ENCODE data around the gene ITPR3. TPM values are rescaled to one million over a fixed set of nuclear protein-coding genes. Genes with fewer than 3 reads are reported as not detected.

ITPR3 gene
- polyA plus RNA-seq, 1 of the 3 experiments (the other 2 are of a cell fraction): 8.1 TPM

GRCh38 chr6:33621711-33622388 is 728 bp downstream of the ITPR3 start:
- H4K20me1 ChIP-seq (ENCODE audit: insufficient read depth): no peaks in the 10 kb centered on the region
- H3K27me3 ChIP-seq (ENCODE audit: insufficient read depth): no peaks in the 10 kb centered on the region
- H3K9ac ChIP-seq: peak overlapping the region; percentile 28; the same call in 1 of the 2 replicates
- CTCF ChIA-PET: interaction anchor here (0.8 to 3.3 kb wide), 9 partner anchors 10 to 433 kb away, joined by 3 to 18 read pairs (median 7); partner anchors contain the start of gene UQCC2
- H3K9me3 ChIP-seq: no peaks in the 10 kb centered on the region
- peak overlapping the region; percentile 57 to 58 for H3K4me3 ChIP-seq (ENCODE audit: low read depth in 2 of 2, low read length in 1 of 2)
- WGBS (ENCODE audit: low lambda C conversion rate): 68% methylated on average over 16 of the region's 39 CpGs
- H3F3A ChIP-seq (replicated peaks; ENCODE audit: insufficient read depth): peaks cover 6% of the 10 kb centered on the region
- peak overlapping the region; percentile 90 for H3K4me2 ChIP-seq
- no peak overlapping the region; a peak in 1 of 4 replicates for H3K27ac ChIP-seq (ENCODE audit: low read depth in 2 of 2, low read length in 1 of 2)
- DNase-seq: no peak
- POLR2A ChIA-PET: interaction anchor here (1.3 to 1.7 kb wide), 3 partner anchors 11 to 15 kb away, joined by 3 to 11 read pairs (median 7); no protein-coding TSS in a partner anchor
- no peak overlapping the region for H2AFZ ChIP-seq (ENCODE audit: low read depth)
- H3K79me2 ChIP-seq (ENCODE audit: insufficient read depth): no peaks in the 10 kb centered on the region
- H3K36me3 ChIP-seq (replicated peaks in 1 of 2; ENCODE audit: control insufficient read depth in 1 of 2, insufficient read depth in 2 of 2, low read length in 1 of 2): no peaks in the 10 kb centered on the region
- H3K4me1 ChIP-seq (ENCODE audit: control insufficient read depth in 1 of 2, insufficient read depth in 2 of 2, low read depth in 1 of 2, low read length in 1 of 2): peaks cover 0 to 19% of the 10 kb centered on the region in 2 experiments; a peak in 1 of 4 replicates
- H3K9me2 ChIP-seq: no peaks in the 10 kb centered on the region
- TF ChIP-seq TAF1 (IDR thresholded peaks at IDR 0.05; ENCODE audit: borderline replicate concordance, low read depth, low read length): no peak
- no peak for TF ChIP-seq GATA2 (CRISPR knock-in tag; IDR thresholded peaks at IDR 0.05)
- no peak for TF ChIP-seq ELF1 (IDR thresholded peaks at IDR 0.05)
- no peak for TF ChIP-seq REST (IDR thresholded peaks at IDR 0.05; ENCODE audit: low read depth, low read length)
- TF ChIP-seq EZH2phosphoT487 (IDR thresholded peaks at IDR 0.05; ENCODE audit: borderline replicate concordance, low read depth): no peak
- no peak for TF ChIP-seq TCF12 (IDR thresholded peaks at IDR 0.05)
- TF ChIP-seq RXRA (IDR thresholded peaks at IDR 0.05; ENCODE audit: borderline replicate concordance, low read depth): no peak
- TF ChIP-seq EP300 (IDR thresholded peaks at IDR 0.05; ENCODE audit: borderline replicate concordance in 1 of 2, low read depth in 1 of 2, low read length in 1 of 2): no peak
- no peak for TF ChIP-seq NRF1 (IDR thresholded peaks at IDR 0.05; ENCODE audit: low read depth, low read length)
- no peak for TF ChIP-seq MXI1 (IDR thresholded peaks at IDR 0.05; ENCODE audit: low read depth, low read length)
- TF ChIP-seq PBX3 (IDR thresholded peaks at IDR 0.05): no peak
- no peak for TF ChIP-seq CTCF (IDR thresholded peaks at IDR 0.05)
- no peak for TF ChIP-seq RCOR1 (IDR thresholded peaks at IDR 0.05; ENCODE audit: low read length)
- no peak for TF ChIP-seq FOXM1 (IDR thresholded peaks at IDR 0.05; ENCODE audit: low read depth)
- no peak for TF ChIP-seq POLR2AphosphoS5 (IDR thresholded peaks at IDR 0.05; ENCODE audit: low read depth, low read length)
- no peak for TF ChIP-seq USF1 (IDR thresholded peaks at IDR 0.05; ENCODE audit: borderline replicate concordance, low read depth)
- TF ChIP-seq SIN3A (IDR thresholded peaks at IDR 0.05; ENCODE audit: borderline replicate concordance, low read depth, low read length): no peak
- TF ChIP-seq USF2 (IDR thresholded peaks at IDR 0.05; ENCODE audit: borderline replicate concordance, low read depth, low read length): no peak
- TF ChIP-seq FOSL2 (IDR thresholded peaks at IDR 0.05; ENCODE audit: borderline replicate concordance, low read depth): no peak
- no peak for TF ChIP-seq TEAD4 (IDR thresholded peaks at IDR 0.05; ENCODE audit: borderline replicate concordance, insufficient read depth)
